K562 (cell line): Measurements from ENCODE around the gene LCTL. TPM values are rescaled to one million over a fixed set of nuclear protein-coding genes. Genes with fewer than 3 reads are reported as not detected.

ENCODE experiments used
- ATAC-seq: fragments of 200-7000 bp; cut with Tn5 transposase; 3 replicates; pipeline ENCODE4 v1.9.1; 2020; ENCODE audit warnings: moderate library complexity
- BruUV-seq: library from RNA; stranded (reverse); fragments of 400-500 nt; replicated peaks from 2 replicates; lab custom pipeline; 2021; lab: Mats Ljungman, UMichigan
- CTCF ChIA-PET: fragments of 300-600 bp; formaldehyde crosslinking; extraction: SDS; loops from one replicate; lab custom pipeline; 2021; ENCODE audit warnings: low intra/inter-chr PET ratio; lab: Yijun Ruan, JAX
- POLR2A ChIA-PET: fragments of 300-600, 350-650 bp; sonication (Branson Sonifier 250); formaldehyde crosslinking; extraction: SDS; loops from one replicate; lab custom pipeline; 2021; ENCODE audit warnings: antibody characterized with exemption, inconsistent platforms; lab: Yijun Ruan, JAX
- DNase-seq, 4 experiments: peaks; one replicate each; pipeline versions ENCODE4 v3.0.0 to v3.0.0-alpha.2; 2011 to 2018; ENCODE audit warnings: low spot score in 3 of 4, mixed read lengths in 3 of 4; ENCODE audit errors: extremely low read depth in 1 of 4
- FAIRE-seq: peaks from 2 replicates; lab custom pipeline; 2011; peaks lifted over from hg19 to GRCh38; lab: Jason Lieb, UNC
- H2AFZ ChIP-seq: 2 replicates; pipeline ENCODE4 v1.6.0; 2011; ENCODE audit warnings: low read depth, low read length, control low read depth, inconsistent platforms
- H3K27ac ChIP-seq: fragments of 200-600 bp; 3 replicates; pipeline ENCODE4 v1.8.0; 2011; ENCODE audit warnings: low read depth, mild to moderate bottlenecking, control low read depth, inconsistent platforms, low read length, moderate library complexity, mixed read lengths; ENCODE audit errors: extremely low read depth
- H3K27me3 ChIP-seq, 2 experiments: fragments of 300-600 bp in 1 of 2; 2 replicates in 1 of 2; 3 replicates in 1 of 2; pipeline versions ENCODE4 v1.6.0 to v1.8.0; 2011; ENCODE audit warnings: inconsistent platforms in 2 of 2, low read length in 2 of 2, mild to moderate bottlenecking in 1 of 2, mixed read lengths in 1 of 2, moderate library complexity in 1 of 2; ENCODE audit not compliant: control insufficient read depth in 2 of 2, insufficient read depth in 2 of 2
- H3K36me3 ChIP-seq: fragments of 300-600 bp; 3 replicates; pipeline ENCODE4 v1.8.0; 2011; ENCODE audit warnings: mild to moderate bottlenecking, low read length, inconsistent platforms; ENCODE audit not compliant: control insufficient read depth, insufficient read depth
- H3K4me1 ChIP-seq, 2 experiments: fragments of 200-600 bp in 1 of 2; replicated peaks in 1 of 2; 2 replicates in 1 of 2; 3 replicates in 1 of 2; pipeline versions ENCODE4 v1.5.1 to v1.8.0; 2011; ENCODE audit warnings: inconsistent platforms in 2 of 2, low read length in 2 of 2, mild to moderate bottlenecking in 1 of 2, mixed read lengths in 1 of 2, moderate library complexity in 1 of 2; ENCODE audit not compliant: control insufficient read depth in 2 of 2, insufficient read depth in 2 of 2
- H3K4me2 ChIP-seq: 2 replicates; pipeline ENCODE4 v1.6.1; 2011; ENCODE audit warnings: low read length, control low read depth, inconsistent platforms, mixed read lengths; ENCODE audit not compliant: insufficient read depth
- H3K4me3 ChIP-seq: fragments of 200-600 bp; sonication (generic), shearing (Covaris generic); 2 replicates; pipeline ENCODE4 v1.5.1; 2016; ENCODE audit warnings: control low read depth, inconsistent platforms
- H3K79me2 ChIP-seq: fragments of 200-600 bp; 3 replicates; pipeline ENCODE4 v1.8.0; 2011; ENCODE audit warnings: low read length, inconsistent platforms; ENCODE audit not compliant: control insufficient read depth, insufficient read depth
- H3K9ac ChIP-seq, 2 experiments: 2 replicates each; pipeline versions ENCODE4 v1.6.0 to v1.6.1; 2011; ENCODE audit warnings: low read depth in 2 of 2, low read length in 2 of 2, control low read depth in 1 of 2, inconsistent platforms in 1 of 2, mild to moderate bottlenecking in 1 of 2, mixed read lengths in 1 of 2; ENCODE audit not compliant: insufficient read depth in 1 of 2
- H3K9me1 ChIP-seq: one replicate; pipeline ENCODE4 v1.6.0; 2011; ENCODE audit warnings: inconsistent platforms, mild to moderate bottlenecking, low read length, moderate library complexity; ENCODE audit not compliant: control insufficient read depth, insufficient read depth
- H3K9me3 ChIP-seq: replicated peaks from 2 replicates; pipeline ENCODE4 v1.5.1; 2011; ENCODE audit warnings: low read depth, low read length, inconsistent platforms; ENCODE audit not compliant: control insufficient read depth, insufficient read depth
- H4K20me1 ChIP-seq: replicated peaks from 2 replicates; pipeline ENCODE4 v1.6.1; 2011; ENCODE audit warnings: low read length, inconsistent platforms, mixed read lengths; ENCODE audit not compliant: control insufficient read depth, insufficient read depth
- DIDO1 ChIP-seq: fragments of 450-650 bp; IDR thresholded peaks from 2 replicates; pipeline ENCODE4 v1.6.1; 2016; ENCODE audit warnings: low read depth, missing biosample characterization, missing genetic modification characterization
- KAT8 ChIP-seq: fragments of 450-650 bp; IDR thresholded peaks from 2 replicates; pipeline ENCODE4 v1.6.1; 2016; ENCODE audit warnings: low read depth, mild to moderate bottlenecking
- KLF16 ChIP-seq: IDR thresholded peaks from 2 replicates; pipeline ENCODE4 v1.6.1; 2016; ENCODE audit warnings: antibody characterized with exemption
- SPI1 ChIP-seq: IDR thresholded peaks from 2 replicates; pipeline ENCODE4 v1.6.1; 2011; ENCODE audit warnings: low read depth, low read length, control low read depth, borderline replicate concordance
- WGBS: fragments of 100-300 bp; shearing (Covaris generic); methylation state at CpG from one replicate; pipeline ENCODE4 v1.1.6; 2016; ENCODE audit warnings: low coverage, mixed read lengths; ENCODE audit not compliant: insufficient coverage; ENCODE audit errors: missing lambda C conversion rate; 5-methylcytosine and 5-hydroxymethylcytosine counted together
- in situ Hi-C: fragments of 300-500 bp; cut with MboI; formaldehyde crosslinking; loops from 4 replicates; pipeline ENCODE4 v1.15.0; 2018; ENCODE audit warnings: inconsistent platforms, mixed read lengths
- intact Hi-C: fragments of 100-400 bp; cut with micrococcal nuclease; formaldehyde crosslinking; loops from 2 replicates; pipeline ENCODE4 v1.14.2; 2022
- polyA plus RNA-seq, 8 experiments: library from polyadenylated mRNA; depleted of rRNA in 4 of 8; stranded (reverse) in 5 of 8; unstranded in 3 of 8; fragments of >200 nt; fragmentation: Nextera tagmentation in 2 of 8; fragmentation: Illumina TruSeq in 1 of 8; extraction: Ambion mirVana in 2 of 8; extraction: Trizol in 1 of 8; gene quantifications; 2 replicates each; pipeline versions ENCODE4 v1.2.1 to v1.2.3, GENCODE V29; 2011 to 2014; ENCODE audit warnings: inconsistent platforms in 1 of 8, missing spikeins in 1 of 8
- total RNA-seq, 7 experiments: library from RNA; depleted of rRNA in 6 of 7; stranded (reverse); fragments of >200 nt in 6 of 7; fragmentation: Illumina TruSeq in 2 of 7; extraction: Trizol in 2 of 7; gene quantifications; 2 replicates each; pipeline versions ENCODE4 v1.2.1 to v1.2.3, GENCODE V29; 2011 to 2021; ENCODE audit warnings: low replicate concordance in 1 of 7
- TF ChIP-seq, protein P1 (sequence below): fragments of 450-650 bp; formaldehyde crosslinking; IDR thresholded peaks from 2 replicates; pipeline ENCODE4 v1.4.0; 2022; ENCODE audit warnings: missing genetic modification characterization

LCTL gene
- total and polyA plus RNA-seq, 9 of the 15 experiments (the other 6 are each of a cell fraction or from before 2014, with no cell fraction given), result 0.08 to 0.31 (median 0.17) TPM; not detected in 6

DNA sequence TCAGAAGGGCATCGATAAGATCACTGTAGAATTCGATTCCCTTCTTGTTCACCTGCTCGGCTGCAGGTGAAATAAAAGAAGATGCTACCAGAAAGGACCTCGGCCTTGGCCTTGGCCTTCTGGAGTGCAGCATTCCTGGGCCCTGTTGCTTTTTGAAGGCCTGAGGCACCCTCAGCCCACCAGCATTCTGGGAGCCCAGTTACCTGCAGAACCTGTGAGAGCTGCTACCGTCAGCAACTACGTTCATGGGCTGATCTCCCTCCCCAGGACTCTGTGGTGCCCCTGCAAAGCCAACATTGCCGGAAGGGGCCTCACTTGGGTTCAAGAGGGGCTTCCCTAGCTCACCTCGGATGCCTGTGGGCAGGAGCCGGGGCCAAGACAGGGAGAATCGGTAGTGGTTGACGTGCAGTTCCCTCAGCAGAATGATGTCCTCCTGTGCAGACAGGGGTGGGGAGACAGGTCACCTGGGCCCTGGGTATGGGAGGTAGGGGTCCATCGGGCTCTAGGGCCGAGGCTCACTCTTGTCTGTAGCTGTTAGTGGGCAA, 2.2 kb downstream of the LCTL start:
- Histone ChIP-seq H3K27me3 (no peaks in the 10 kb centered on the region), H3K9me1 (no peaks in the 10 kb centered on the region), H2AFZ (no peak overlapping the region)
- intact Hi-C loops, result no loop called here
- CTCF ChIA-PET, result no interaction called here
- TF ChIP-seq KLF16, result no peak
- TF ChIP-seq, all 486 proteins: peak for 0
- Histone ChIP-seq H3K36me3 (no peaks in the 10 kb centered on the region), H3K79me2 (no peaks in the 10 kb centered on the region), H3K9me3 (no peaks in the 10 kb centered on the region), H3K4me3 (no peak overlapping the region), H3K4me1 (peaks cover 10 to 28% of the 10 kb centered on the region in 2 experiments; a peak in 4 of 5 replicates), H3K9ac (peak overlapping the region in 1 of 2 experiments; percentile 40; a peak in 1 of 4 replicates), H4K20me1 (no peaks in the 10 kb centered on the region), H3K27ac (no peak overlapping the region), H3K4me2 (no peak overlapping the region)
- in situ Hi-C loops, result no loop called here
- ATAC-seq (no peak), FAIRE-seq (no peak), DNase-seq (no peak)
- 48% methylated on average over 13 of the region's 13 CpGs for WGBS
- POLR2A ChIA-PET, result interaction anchor here (0.7 to 0.8 kb wide), 2 partner anchors 18 to 152 kb away, joined by 3 read pairs; no protein-coding TSS in a partner anchor
- no TSS peak for BruUV-seq

DNA sequence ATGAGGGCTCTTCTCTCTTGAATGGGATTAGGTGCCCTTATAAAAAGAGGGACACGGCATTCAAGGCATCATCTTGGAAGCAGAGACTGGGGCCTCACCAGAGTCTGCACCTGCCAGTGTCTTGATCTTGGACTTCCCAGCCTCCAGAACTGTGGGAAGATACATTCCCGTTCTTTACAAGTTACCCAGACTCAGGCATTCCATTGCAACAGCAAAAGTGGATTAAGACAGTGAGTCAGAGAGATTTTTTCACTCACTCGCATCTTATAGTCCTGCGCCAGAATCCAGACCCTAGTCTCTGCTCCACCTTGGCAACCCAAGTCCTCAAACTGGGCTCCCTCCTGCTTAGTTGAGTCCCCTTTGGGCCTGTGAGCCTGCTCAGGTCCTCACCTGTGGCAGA, 2.7 kb downstream of the LCTL start:
- WGBS, result 66% methylated on average over 4 of the region's 4 CpGs
- DNase-seq (no peak), FAIRE-seq (no peak), ATAC-seq (no peak)
- POLR2A ChIA-PET, result interaction anchor here (0.8 kb wide), 1 partner anchor 18 kb away, joined by 3 read pairs; no protein-coding TSS in a partner anchor
- no peak overlapping the region for H3K4me3 ChIP-seq
- intact Hi-C loops (no loop called here), in situ Hi-C loops (no loop called here)
- H3K4me1 ChIP-seq, result peaks cover 10 to 28% of the 10 kb centered on the region in 2 experiments; a peak in 4 of 5 replicates
- H2AFZ ChIP-seq, result no peak overlapping the region
- H3K27me3 ChIP-seq, result no peaks in the 10 kb centered on the region
- no peaks in the 10 kb centered on the region for H3K9me1 ChIP-seq
- CTCF ChIA-PET, result no interaction called here
- H4K20me1 ChIP-seq, result no peaks in the 10 kb centered on the region
- 0 out of 2 replicates have a peak, but pooled peaks have one; percentile 4 for TF ChIP-seq SPI1
- TF ChIP-seq, protein P1, sequence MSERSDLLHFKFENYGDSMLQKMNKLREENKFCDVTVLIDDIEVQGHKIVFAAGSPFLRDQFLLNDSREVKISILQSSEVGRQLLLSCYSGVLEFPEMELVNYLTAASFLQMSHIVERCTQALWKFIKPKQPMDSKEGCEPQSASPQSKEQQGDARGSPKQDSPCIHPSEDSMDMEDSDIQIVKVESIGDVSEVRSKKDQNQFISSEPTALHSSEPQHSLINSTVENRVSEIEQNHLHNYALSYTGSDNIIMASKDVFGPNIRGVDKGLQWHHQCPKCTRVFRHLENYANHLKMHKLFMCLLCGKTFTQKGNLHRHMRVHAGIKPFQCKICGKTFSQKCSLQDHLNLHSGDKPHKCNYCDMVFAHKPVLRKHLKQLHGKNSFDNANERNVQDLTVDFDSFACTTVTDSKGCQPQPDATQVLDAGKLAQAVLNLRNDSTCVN (CRISPR knock-in tag), result no peak
- TF ChIP-seq KAT8, result no peak
- no peak for TF ChIP-seq DIDO1 (tag)
- no peaks in the 10 kb centered on the region for H3K79me2 ChIP-seq
- no peaks in the 10 kb centered on the region for H3K36me3 ChIP-seq
- H3K9me3 ChIP-seq, result no peaks in the 10 kb centered on the region
- no TSS peak for BruUV-seq
- no peak overlapping the region for H3K4me2 ChIP-seq
- no peak overlapping the region for H3K9ac ChIP-seq
- no peak overlapping the region for H3K27ac ChIP-seq
